Left lung (tissue), 10 donors: Measurements from ENCODE around the gene ITSN1. TPM values are rescaled to one million over a fixed set of nuclear protein-coding genes. Genes with fewer than 3 reads are reported as not detected.

Source experiments
- ATAC-seq: fragments of 200-7000 bp; cut with Tn5 transposase; one replicate; pipeline ENCODE4 v1.9.1; 2020; ENCODE audit warnings: moderate library complexity
- DNase-seq, 4 donors: peaks; one replicate each; pipeline ENCODE4 v3.0.0-alpha.2; 2013 to 2020
- H3K27ac ChIP-seq, 2 donors: fragments of 200-600 bp; sonication (generic) in 1 of 2; one replicate each; pipeline versions ENCODE4 v1.5.0 to v1.8.0; 2020 to 2021
- H3K27me3 ChIP-seq, 2 donors: fragments of 200-600 bp; sonication (generic) in 1 of 2; one replicate each; pipeline versions ENCODE4 v1.5.0 to v1.8.0; 2020 to 2021
- H3K36me3 ChIP-seq, 2 donors: fragments of 200-600 bp; sonication (generic) in 1 of 2; one replicate each; pipeline versions ENCODE4 v1.5.0 to v1.8.0; 2020 to 2021
- H3K4me1 ChIP-seq, 2 donors: fragments of 200-600 bp; one replicate each; pipeline ENCODE4 v1.8.0; 2021
- H3K4me3 ChIP-seq, 2 donors: fragments of 200-600 bp; sonication (generic) in 1 of 2; one replicate each; pipeline versions ENCODE4 v1.5.0 to v1.8.0; 2020 to 2021; ENCODE audit warnings: mild to moderate bottlenecking in 1 of 2
- H3K9me3 ChIP-seq, 2 donors: fragments of 200-600 bp; sonication (generic) in 1 of 2; one replicate each; pipeline versions ENCODE4 v1.5.0 to v1.8.0; 2020 to 2021
- intact Hi-C, 2 donors: fragments of 100-400 bp; cut with DNase I; formaldehyde crosslinking; loops; one replicate each; pipeline versions ENCODE4 v1.11.2 to v1.14.2; 2022
- polyA plus RNA-seq, 6 donors: library from polyadenylated mRNA; unstranded; fragments of 120-200 nt; gene quantifications; one replicate each; pipeline ENCODE4 v1.2.1, GENCODE V29; 2013; ENCODE audit not compliant: insufficient read length in 6 of 6
- total RNA-seq, 2 donors: library from RNA; stranded (reverse); fragmentation: NEBNext Ultra II Directional; extraction: Animal tissue kit (Norgen Biotek cat#: 25700); gene quantifications; one replicate each; pipeline ENCODE4 v1.2.1, GENCODE V29; 2021
- TF ChIP-seq, protein P1 (sequence below), 2 donors: fragments of 200-600 bp; sonication (generic) in 1 of 2; IDR thresholded peaks; one replicate each; pipeline versions ENCODE4 v1.5.0 to v1.8.0; 2021; ENCODE audit warnings: antibody characterized with exemption in 2 of 2
- donor health status: DM: no; HTN: yes; CAD: no.
- donor health status: DM: no; HTN: no; CAD: no.

The ITSN1 gene
- total and polyA plus RNA-seq, 8 donors, result 38.9 to 59.1 (median 50.8) TPM

DNA sequence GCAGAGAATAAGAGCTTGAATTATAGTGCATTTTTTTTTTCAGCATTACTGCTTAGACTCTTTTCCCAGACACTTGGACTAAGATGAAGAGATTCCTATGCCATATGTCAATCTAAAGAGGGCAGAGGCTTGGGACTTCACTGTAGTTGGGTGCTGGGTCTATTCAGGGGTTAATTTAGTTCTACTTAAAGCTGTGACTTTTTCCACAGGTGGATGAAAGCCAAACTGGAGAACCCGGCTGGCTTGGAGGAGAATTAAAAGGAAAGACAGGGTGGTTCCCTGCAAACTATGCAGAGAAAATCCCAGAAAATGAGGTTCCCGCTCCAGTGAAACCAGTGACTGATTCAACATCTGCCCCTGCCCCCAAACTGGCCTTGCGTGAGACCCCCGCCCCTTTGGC is 168.5 kb downstream of the ITSN1 start:
- peaks cover 13 to 60% of the 10 kb centered on the region in 2 donors for H3K4me1 ChIP-seq
- no peaks in the 10 kb centered on the region for H3K27me3 ChIP-seq
- TF ChIP-seq, protein P1, sequence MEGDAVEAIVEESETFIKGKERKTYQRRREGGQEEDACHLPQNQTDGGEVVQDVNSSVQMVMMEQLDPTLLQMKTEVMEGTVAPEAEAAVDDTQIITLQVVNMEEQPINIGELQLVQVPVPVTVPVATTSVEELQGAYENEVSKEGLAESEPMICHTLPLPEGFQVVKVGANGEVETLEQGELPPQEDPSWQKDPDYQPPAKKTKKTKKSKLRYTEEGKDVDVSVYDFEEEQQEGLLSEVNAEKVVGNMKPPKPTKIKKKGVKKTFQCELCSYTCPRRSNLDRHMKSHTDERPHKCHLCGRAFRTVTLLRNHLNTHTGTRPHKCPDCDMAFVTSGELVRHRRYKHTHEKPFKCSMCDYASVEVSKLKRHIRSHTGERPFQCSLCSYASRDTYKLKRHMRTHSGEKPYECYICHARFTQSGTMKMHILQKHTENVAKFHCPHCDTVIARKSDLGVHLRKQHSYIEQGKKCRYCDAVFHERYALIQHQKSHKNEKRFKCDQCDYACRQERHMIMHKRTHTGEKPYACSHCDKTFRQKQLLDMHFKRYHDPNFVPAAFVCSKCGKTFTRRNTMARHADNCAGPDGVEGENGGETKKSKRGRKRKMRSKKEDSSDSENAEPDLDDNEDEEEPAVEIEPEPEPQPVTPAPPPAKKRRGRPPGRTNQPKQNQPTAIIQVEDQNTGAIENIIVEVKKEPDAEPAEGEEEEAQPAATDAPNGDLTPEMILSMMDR (IDR thresholded peaks at IDR 0.05), result no peak
- H3K36me3 ChIP-seq, result peaks cover 0 to 14% of the 10 kb centered on the region in 2 donors
- no peaks in the 10 kb centered on the region for H3K9me3 ChIP-seq
- no peak for ATAC-seq
- intact Hi-C loops, result no loop called here
- DNase-seq, result no peak
- H3K27ac ChIP-seq, result peak overlapping the region; percentile 69 to 75
- H3K4me3 ChIP-seq, result no peak overlapping the region

DNA sequence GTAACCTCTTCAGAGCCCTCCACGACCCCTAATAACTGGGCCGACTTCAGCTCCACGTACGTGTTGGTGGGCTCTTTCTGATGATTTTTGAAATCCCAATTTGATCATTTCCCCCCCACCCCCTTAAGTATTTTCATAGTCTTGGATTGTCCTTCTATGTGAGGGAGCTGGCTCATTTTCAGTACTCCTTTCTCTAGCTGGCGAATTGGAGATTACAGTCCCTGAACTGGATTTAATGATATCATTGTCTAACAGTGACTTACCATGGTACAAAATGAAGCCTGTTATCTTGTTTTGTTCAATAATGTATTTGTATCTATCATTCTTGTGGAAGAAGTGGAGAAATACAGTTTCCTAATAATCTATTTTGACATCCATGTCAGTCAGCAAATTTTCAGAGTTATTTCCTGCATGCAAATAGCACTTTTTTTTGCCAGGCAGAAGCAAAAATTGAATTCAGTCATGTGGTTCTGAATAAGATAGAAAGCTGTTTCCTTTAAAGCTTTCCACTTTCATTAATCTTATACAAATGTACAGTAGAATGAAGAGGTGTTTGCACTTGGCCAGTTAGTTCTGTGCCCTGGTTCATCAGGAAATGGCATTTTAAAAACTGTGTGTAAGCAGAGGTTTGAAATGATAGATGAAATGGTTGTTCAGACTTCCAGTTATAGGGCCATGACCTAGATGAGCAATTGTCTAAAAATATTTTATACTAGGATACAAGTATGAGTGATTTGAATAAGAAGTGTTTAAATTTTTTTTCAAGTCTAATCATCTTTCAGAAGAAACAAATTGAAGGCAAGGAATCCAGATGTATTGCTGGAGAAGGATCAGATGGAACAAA is 169.1 kb downstream of the ITSN1 start:
- intact Hi-C loops, result no loop called here
- H3K27ac ChIP-seq, result peak overlapping the region; percentile 69 to 75
- ATAC-seq, result peak; percentile 30
- H3K27me3 ChIP-seq, result no peaks in the 10 kb centered on the region
- no peak overlapping the region for H3K4me3 ChIP-seq
- DNase-seq, result no peak
- H3K36me3 ChIP-seq, result peaks cover 0 to 19% of the 10 kb centered on the region in 2 donors
- H3K4me1 ChIP-seq, result peaks cover 13 to 66% of the 10 kb centered on the region in 2 donors
- no peaks in the 10 kb centered on the region for H3K9me3 ChIP-seq
- TF ChIP-seq, protein P1 (IDR thresholded peaks at IDR 0.05), result no peak

DNA sequence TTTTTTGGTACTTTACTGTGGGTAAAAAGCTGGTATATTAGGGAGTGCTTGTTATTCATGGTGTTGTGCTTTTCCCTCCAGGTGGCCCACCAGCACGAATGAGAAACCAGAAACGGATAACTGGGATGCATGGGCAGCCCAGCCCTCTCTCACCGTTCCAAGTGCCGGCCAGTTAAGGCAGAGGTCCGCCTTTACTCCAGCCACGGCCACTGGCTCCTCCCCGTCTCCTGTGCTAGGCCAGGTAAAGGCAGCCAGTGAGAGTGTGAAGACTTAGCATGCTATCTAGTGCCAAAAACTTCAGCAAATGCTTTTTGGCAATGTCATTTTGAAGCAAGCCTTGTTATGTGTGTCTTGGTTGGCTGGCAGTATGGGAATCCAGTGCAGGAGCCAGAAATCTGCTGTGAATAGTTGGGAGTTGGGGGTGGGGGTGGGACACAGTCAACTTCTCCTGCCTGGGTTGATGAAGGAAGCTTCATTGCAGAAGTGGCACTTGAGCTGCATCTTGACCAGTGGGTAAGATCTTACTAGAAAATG is 171.6 kb downstream of the ITSN1 start:
- intact Hi-C loops, result no loop called here
- no peaks in the 10 kb centered on the region for H3K27me3 ChIP-seq
- peaks cover 13 to 73% of the 10 kb centered on the region in 2 donors for H3K4me1 ChIP-seq
- H3K4me3 ChIP-seq, result no peak overlapping the region
- H3K36me3 ChIP-seq, result peaks cover 0 to 19% of the 10 kb centered on the region in 2 donors
- TF ChIP-seq, protein P1 (IDR thresholded peaks at IDR 0.05), result no peak
- no peaks in the 10 kb centered on the region for H3K9me3 ChIP-seq
- DNase-seq, result no peak
- H3K27ac ChIP-seq, result no peak overlapping the region
- ATAC-seq, result no peak

DNA sequence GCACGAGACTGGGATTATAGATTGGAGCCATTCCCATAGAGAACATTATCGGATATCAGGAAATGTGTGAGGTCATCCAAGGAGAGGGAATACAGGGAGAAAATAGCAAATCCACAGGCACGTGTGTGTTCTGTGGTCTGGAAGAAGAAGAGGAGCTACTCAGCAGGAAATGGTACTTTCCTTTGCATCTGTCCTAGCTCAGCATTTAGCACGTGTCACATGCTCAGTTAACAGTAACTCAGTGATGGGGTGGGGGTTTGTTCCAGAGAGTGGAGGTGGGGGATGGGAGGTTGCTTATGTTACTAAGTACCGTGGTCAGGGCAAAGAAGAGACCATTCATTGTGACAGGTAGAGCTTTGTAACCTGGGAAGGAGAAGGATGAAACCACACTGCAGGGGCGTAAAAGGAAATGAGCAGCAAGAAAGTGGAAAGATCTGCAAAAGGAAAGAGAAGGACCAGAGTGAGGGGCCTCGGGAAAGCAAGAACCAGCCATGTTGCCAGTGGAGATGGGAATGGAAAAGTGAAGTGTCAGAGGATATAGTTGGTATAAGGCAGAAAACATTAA is 172.9 kb downstream of the ITSN1 start:
- no peak for DNase-seq
- intact Hi-C loops, result no loop called here

More for the DNA sequence above, 172.9 kb downstream of the ITSN1 start:
- ATAC-seq, result peak; percentile 16
- Histone ChIP-seq H3K36me3 (peaks cover 0 to 19% of the 10 kb centered on the region in 2 donors), H3K4me3 (no peak overlapping the region), H3K27me3 (no peaks in the 10 kb centered on the region), H3K9me3 (no peaks in the 10 kb centered on the region), H3K4me1 (peaks cover 13 to 65% of the 10 kb centered on the region in 2 donors), H3K27ac (no peak overlapping the region)
- TF ChIP-seq, protein P1 (IDR thresholded peaks at IDR 0.05), result no peak
